ENCODE results near the gene STAT6. TPM values are rescaled to one million over a fixed set of nuclear protein-coding genes. Genes with fewer than 3 reads are reported as not detected.

STAT6 gene
- total and polyA plus RNA-seq, 2 of the 8 experiments (the other 6 are each of a cell fraction or from before 2014, with no cell fraction given), result 32.9 to 38.7 TPM

GRCh38 chr12:57139796-57140649 is 28.9 kb upstream of the STAT6 start (continued):
- TF ChIP-seq EGR1 (IDR thresholded peaks at IDR 0.05; ENCODE audit: borderline replicate concordance, low read depth, low read length), result no peak
- no peak for TF ChIP-seq CHD1 (IDR thresholded peaks at IDR 0.05; ENCODE audit: low read depth, low read length)

All from H1 (cell line).